Effector CD8-positive, alpha-beta T cell (primary cell): Measurements from ENCODE around the gene C12orf56.

ENCODE experiments used
- DNase-seq: peaks from one replicate; lab custom pipeline; 2025; lab: John Stamatoyannopoulos, UW
- total RNA-seq, 4 experiments: gene quantifications; one replicate each; lab custom pipeline; 2026; lab: John Stamatoyannopoulos, UW

Gene C12orf56, protein sequence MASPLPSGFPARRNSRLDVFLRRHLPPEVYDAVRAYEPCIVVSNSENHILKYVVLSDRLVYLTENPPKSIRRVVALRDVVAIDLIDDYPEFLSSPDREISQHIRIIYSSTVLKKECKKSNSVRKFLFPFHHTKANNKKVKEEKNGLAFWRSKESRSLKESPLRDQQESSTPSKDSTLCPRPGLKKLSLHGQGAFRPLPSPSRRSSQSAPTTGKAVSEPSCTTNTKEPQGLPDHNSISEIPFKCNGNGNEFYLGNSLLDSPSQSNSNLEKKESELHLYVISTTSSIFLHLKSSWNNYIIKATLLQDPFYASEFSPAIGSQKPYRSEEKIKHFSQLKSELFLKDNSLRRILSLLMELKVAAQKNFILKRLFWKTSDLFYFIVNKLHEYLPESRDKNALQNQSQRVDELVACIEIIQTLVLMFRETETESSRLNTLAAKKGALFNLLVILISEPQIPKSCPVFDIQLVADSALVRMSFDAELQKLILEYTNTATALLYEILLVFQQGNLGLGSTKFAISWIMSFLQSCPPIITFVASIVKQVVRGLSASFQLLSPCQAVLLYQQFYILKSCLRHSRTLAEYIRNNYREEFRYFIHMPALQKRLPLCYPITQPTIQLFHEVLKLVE
- total RNA-seq = 0 reads per million in 4 experiments

DNA sequence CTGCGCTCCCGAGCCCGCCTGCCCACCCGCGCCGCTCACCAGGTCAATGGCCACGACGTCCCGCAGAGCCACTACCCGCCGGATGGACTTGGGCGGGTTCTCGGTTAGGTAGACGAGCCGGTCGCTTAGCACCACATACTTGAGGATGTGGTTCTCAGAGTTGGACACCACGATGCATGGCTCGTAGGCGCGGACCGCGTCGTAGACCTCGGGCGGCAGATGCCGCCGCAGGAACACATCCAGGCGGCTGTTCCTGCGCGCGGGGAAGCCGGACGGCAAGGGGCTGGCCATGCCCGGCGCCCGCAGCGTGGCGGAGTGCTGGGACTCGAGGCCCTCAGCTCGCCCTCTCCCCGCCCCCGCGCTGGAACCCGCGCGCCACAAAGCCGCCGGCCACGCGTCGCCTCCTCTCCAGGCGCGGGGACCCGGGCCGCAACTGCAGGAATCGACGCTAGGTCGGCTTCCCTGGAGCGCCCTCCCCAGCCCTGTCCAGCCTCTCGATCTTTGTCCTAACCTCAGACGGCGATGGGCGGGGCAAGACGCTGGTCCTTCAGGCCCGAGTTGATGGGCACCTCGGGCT lies at the start of gene C12orf56:
Gene C12orf56 (minus strand): TSS at position 484 of the 577 bp plus-strand sequence. CDS start 193 bp downstream, at position 291.
- DNase-seq = no peak

DNA sequence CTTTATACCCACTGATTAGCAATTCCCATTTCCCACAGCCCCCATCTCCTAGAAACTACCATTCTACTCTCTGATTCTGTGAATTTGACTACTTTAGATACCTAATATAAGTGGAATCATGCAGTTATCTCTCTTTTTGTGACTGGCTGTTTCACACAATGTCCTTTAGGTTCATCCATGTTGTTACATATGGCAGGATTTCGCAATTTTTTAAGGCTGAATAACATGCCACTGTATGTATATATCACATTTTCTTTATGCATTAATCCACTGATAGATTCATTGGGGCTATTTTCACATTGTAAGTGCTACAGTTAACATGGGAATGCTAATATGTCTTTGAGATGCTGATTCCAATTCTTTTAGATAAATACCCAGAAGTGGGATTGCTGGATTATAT lies 49.5 kb upstream of the C12orf56 start:
- no peak for DNase-seq

DNA sequence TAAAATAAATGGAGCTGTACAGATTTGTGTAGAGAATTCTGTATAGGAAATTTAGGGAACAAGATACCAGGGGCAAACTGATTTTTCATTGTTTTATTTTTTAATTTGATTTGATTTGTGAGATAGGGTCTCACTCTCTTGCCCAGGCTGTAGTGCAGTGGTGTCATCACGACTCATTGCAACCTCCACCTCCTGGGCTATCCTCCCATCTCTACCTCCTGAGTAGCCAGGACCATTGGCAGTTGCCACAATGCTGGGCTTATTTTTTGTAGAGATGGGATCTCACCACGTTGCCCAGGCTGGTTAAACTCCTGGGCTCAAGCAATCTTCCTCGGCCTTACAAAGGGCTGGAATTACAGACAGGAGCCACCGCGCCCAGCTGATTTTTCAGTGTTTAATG lies 43.4 kb upstream of the C12orf56 start:
- DNase-seq = no peak

DNA sequence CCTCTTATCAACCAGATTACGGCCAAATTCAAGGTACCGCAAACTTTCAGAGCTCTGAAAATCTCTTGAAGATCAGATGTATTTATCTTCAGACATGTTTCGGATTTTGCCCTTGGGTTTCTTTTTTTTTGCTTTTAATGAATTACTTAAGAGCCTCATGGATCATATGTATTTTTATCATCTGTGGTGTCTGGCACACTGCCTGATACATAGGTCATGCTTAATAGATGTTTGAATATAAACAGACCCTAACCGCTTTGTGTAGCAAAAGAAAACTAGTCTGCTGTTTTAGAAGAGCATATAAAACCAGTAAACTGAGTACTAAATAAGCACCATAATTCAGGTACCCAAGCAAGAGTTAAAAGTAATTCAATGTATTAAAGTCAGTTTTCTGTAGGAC lies 41.2 kb upstream of the C12orf56 start:
- DNase-seq = no peak

DNA sequence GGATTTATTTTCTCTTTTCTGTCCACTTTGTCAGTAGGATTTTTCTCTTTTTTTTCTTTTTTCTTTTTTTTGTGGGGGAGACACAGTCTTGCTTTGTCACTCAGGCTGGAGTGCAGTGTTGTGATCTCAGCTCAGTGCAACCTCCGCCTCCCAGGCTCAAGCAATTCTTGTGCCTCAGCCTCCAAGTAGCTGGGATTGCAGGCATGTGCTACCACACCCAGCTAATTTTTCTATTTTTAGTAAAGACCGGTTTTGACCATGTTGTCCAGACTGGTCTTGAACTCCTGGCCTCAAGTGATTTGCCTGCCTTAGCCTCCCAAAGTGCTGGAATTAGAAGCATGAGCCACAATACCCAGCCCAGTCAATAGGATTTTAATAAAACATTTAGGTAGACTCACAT lies 40.3 kb upstream of the C12orf56 start:
- no peak for DNase-seq

DNA sequence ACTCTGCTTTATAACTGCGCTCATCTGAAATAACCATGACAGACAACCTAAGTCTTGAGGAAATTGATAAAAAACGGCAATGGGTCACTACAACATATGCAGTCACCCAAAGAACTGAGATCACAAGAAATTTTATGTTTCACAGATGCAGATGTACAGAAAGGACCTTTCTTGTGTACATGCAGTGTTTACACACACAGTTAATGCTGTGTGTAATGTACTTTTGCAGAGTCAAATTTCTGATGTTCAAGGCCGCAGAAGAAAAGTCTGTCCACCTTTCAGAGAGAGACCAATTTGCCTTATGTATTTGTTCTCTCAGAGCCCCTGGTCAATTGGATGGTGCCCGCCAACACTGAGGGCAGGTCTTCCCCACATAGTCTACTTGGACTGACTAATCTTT lies 38.4 kb upstream of the C12orf56 start:
- no peak for DNase-seq

DNA sequence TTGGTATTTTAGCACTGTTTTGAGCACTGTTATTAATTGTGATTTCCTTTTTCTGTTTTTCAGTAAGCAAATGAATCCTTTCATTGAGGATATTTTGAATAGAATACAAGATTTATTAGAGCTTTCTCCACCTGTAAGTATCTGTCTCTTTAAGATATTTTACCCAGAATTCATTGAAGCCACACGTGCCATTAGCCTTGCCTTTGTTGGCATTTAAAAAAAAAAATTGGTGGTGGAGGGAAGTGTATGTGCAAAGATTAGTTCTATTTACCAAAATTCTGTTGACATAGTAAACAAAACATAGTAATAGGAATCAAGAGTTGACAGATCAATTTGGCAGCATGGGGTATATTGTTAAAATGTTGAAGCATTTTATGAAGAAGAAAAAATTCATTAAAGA lies 37.4 kb upstream of the C12orf56 start:
- no peak for DNase-seq

DNA sequence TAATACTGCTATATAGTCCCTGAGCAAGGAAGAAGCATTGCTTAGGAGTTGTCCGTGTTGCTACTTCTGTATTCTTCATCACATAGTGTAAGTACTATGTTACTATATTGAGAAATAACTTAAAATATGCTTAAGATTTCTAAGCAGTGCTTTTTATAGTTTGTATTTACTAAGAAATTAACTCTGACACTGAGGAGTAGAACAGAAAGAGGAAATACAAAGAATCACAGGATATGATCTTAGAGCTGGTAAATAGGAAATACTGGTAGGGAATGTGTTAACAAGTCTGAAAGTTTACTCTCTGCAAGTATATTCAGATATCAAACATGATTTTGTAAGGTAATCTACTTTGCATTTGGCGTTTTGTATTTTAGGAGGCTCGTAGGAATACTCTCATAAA lies 29.1 kb upstream of the C12orf56 start:
- no peak for DNase-seq

DNA sequence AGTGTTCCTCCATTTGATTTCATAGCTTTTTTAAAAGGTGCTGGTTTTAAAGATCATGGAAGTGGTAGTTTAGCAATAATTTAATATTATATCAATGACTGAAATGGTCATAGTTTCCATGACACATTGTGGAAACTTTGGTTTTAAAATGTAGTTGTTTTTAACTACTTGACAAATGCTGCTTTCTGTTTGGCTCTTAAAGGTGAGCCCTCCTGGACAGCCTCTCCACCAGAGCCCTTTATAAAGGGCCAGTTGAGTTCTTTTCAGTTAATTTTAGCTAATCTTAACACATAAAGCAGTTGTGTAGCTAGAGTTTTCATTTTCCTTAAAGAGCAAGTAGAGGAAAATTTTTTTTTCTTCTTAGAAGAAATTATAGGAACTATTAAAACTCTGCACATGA lies 27.7 kb upstream of the C12orf56 start:
- no peak for DNase-seq

DNA sequence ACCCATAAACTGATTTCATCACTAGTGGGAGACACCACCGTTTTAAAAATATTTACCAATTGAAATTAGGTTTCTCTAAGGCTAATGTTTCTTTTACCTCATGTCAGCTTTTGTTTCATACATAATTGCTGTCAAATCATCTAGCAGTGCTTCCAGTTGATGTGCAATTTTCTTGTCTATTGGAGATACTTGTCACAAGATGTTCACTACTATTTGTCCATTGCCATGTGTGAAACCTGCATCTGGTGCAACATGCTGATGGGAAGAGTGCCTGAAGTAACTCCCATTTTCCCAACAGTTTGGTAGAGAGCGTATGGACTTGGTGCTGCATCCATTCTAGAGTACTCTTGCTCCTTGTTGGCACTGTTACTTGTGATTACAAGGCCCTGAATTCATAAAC lies 23.3 kb upstream of the C12orf56 start:
- no peak for DNase-seq

DNA sequence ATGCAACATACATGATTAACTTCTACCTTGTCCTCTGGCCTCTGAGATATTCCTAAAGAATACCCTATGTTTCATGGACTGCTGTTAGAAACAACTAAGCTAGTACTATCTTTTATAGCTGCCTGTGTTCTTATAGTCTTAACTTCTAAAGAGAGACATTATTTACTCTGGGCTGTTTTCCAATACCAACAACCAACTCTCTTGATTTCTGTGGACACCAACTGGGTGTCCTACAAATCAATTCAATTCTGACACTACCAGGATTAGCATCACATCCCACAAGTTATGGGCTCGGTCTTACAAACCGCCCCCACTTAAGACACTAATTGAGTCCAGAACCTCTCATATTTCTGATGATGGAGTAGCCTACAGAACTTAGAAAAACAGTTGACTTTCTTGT lies 21.9 kb upstream of the C12orf56 start:
- DNase-seq = no peak

DNA sequence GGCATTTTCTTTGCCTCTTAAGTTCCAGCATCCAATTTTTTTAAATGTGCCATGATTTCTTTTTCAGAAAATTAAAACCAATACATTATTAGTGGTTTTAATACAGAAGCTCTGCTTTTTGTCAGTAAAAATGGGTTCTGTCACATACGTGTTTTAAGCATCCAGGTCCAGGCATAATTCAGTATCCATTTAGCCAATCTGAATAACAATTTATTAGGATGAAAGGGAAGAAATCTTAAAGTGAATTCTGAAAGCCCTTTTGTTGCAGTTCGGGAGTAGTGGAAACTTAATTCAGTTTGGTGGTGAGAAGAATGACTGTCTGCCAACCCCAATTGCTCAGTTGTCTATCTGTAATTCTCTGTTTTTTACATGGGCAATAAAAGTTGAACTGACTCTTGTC lies 20.9 kb upstream of the C12orf56 start:
- DNase-seq = no peak

DNA sequence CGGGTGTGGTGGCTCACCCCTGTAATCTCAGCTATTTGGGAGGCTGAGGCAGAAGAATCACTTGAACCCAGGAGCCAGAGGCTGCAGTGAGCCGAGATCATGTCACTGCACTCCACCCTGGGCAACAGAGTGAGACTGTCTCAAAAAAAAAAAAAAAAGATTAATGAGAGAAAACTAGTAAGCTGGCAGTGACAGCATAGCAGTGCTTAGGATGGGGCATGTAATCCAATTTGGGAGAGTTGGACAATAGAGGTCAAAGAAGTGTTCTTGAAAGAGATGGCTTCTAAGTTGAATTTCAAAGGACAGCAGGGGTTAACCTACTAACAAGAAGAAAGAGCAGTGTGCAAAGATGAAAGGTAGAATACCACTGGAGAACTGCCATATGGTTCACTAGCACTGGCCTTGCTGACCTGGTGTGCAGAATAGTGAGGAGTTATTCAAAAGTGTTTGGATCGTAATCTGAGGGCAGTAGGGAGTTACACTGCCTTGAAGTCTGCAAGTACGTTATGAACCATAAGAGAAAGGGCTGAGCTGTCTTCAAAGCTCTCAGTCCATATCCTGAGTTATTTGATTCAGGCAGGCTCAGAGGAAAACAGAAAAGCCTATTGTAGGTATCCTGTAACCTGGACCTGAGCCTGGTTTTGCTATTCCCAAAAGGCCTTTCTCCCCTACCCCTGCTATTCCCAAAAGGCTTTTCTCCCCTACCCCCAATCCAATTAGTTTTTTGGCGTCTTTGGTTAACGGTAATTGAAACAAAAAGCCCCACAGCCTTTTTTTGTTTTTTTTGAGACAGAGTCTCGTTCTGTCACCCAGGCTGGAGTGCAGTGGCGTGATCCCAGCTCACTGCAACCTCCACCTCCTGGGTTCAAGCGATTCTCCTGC lies 17.0 kb upstream of the C12orf56 start:
- DNase-seq = no peak

DNA sequence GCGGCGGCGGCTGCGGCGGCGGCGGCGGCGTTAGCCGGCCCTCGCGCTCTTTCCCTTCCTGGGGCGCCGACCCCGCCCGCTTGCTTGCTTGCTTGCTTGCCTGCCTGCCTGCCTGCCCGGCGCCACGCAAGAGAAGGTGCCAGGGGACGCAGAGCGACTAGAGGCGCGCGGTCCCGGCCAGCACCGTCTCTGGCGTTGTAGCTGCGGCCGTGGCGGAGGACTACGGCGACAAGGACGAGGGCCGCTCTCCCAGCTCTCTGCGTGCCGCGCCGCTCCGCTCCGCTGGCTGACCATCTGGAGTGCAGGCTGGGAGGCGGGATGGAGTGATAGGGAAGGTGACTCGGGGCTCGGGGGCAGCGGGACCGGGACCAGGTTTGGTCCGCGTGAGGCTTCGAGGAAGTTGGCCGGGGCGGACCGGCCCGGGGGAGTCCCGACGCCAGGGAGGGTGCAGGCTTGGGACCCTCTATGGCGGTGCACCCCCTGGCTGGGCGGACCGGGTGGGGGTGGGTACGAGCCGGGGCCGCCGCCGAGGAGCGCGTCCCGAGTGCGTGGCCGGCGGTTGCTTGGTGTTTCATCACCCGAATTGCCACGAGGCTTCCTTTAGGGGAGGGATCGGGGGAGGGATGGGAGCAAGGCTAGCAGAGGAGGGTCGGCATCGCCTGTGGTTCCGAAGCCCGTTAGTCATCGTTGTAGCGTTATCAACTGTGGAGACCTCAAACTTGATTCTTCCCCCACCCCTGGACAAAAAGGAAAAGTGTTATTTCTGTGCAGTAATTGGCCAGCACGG lies 14.1 kb upstream of the C12orf56 start:
- peak; percentile 41 for DNase-seq

DNA sequence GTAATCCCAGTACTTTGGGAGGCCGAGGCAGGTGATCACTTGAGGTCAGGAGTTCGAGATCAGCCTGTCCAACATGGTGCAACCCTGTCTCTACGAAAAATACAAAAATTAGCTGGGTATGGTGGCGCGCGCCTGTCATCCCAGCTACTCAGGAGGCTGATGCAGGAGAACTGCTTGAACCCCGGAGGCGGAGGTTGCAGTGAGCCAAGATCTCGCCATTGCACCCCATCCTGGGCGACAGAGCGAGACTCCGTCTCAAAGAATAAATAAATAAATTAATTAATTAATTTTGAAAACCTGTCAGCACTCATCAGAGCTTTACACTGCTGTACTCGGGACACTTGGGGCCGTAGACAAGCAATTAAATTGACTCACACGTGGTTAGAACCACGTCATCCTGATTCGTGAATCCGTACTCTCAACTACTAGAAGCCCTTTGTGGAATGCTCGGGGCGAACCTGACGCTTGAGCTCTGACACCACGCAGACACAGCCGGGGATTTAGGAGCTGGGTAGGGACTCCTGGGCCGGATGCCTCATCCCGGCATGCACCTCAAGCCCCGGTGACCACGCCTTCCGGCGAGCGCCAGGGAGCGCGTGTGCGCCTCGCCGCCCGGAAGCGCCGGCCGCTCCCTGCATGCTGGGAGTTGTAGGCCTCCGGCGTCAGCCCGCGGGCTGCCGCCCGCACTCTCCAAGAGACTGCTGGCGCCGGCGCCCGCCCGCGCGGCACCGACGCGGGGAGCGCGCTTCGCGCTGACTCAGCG lies 13.3 kb upstream of the C12orf56 start, which contains the start of gene XPOT:
Gene XPOT (plus strand): TSS at position 686 of the 763 bp plus-strand sequence. CDS start 5,644 bp downstream, outside the sequence.
- peak; percentile 84 for DNase-seq

DNA sequence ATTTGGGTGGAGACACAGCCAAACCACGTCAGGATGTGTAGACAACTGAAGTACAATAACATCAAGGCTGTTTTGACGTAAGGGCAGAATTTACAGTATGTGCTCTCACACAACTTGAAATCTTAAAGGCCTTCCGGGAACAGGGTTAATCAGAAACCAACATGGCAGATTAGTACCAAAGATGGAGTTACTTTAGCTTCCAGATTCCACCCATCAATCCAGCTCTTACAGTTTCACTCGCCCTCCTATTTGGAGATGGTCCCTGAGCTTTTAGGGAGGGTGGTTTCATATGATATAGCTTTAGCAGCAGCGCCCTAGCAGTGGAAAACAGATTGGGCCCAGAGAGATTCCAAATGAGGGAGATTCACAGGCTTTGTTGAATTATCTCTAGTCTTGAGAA lies 11.6 kb upstream of the C12orf56 start:
- DNase-seq = no peak

DNA sequence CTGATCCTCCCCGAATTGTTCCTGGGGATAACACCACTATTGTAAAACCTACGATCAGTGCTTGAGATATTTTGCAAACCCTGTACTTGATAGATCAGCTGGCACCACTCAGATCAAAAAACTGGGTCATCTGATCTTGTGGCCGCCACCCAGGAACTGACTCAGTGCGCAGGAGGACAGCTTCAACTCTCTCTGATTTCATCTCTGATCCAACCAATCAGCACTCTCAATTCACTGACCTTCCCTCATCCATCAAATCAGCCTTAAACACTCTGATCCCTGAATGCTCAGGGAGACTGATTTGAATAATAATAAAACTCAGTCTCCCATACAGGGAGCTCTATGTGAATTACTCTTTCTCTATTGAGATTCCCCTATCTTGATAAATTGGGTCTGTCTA lies 9.5 kb upstream of the C12orf56 start:
- no peak for DNase-seq

DNA sequence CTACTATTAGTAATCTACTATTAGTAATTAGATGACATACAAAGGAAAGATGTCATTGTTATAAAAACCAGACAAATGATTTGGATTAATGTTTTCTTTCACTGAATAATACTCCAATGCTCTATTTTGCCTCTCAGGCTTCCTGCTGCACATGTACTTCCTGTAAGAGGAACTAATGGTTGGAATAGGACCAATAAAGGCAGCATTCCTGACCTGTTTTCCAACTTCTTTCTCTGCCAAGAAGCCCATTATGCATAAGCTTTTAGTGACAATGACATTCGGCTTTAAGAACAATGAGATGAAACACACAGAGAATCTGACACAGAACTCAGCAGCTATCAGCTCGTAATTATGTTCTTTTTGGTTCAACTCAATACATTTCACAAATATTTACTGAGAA lies 5.2 kb upstream of the C12orf56 start:
- no peak for DNase-seq

DNA sequence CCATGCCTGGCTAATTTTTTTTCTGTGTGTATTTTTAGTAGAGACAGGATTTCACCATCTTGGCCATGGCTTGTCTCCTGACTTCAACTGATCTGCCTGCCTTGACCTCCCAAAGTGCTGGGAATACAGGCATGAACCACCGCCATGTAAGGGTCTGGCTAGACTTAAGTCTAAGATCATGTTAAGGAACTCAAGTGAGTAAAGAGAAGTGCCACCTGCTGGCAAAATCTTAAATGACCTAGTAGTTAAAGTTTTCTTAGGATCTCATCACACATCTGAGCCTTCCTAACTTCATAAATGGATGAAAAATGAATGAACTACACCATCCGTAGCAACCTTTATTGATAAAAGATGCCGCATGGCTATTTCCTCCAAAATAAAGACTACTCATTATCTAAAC lies 1.7 kb upstream of the C12orf56 start:
- DNase-seq = no peak

DNA sequence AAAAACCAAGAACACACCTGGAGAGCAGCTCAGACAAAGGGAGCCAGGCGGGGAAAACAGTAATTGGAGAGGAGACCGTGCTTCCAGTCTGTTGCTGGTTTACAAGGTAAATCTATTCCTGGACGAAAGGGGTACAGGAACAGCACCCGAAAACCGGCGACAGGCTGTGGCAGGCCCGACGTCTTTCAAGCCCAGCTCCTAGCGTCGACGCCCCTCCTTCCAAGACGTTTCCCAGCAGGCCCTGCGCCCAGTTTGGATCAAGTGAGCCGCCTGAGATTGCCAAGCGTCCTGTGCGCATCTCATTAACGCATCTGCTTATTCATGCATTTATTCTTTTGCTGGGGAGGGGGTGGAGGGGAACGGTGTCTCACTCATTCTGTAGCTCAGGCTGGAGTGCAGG lies 1.4 kb downstream of the C12orf56 start:
- DNase-seq = no peak
